K562 (cell line): ENCODE data around the gene GCN1. TPM values are rescaled to one million over a fixed set of nuclear protein-coding genes. Genes with fewer than 3 reads are reported as not detected.

ENCODE experiments used
- CTBP1 ChIP-seq: fragments of 450-650 bp; IDR thresholded peaks from 2 replicates; pipeline ENCODE4 v1.6.1; 2016; ENCODE audit warnings: borderline replicate concordance
- DDX20 ChIP-seq: fragments of 450-650 bp; IDR thresholded peaks from 2 replicates; pipeline ENCODE4 v1.6.1; 2016; ENCODE audit warnings: missing genetic modification characterization, low read depth, mild to moderate bottlenecking, missing compliant biosample characterization, moderate library complexity
- EP300 ChIP-seq: IDR thresholded peaks from 2 replicates; pipeline ENCODE4 v1.6.1; 2012; ENCODE audit warnings: low read length, improper control_type of control experiment
- ESRRB ChIP-seq: fragments of 250-450 bp; sonication (Bioruptor Pico); IDR thresholded peaks from 2 replicates; pipeline ENCODE4 v1.5.0; 2020; ENCODE audit warnings: mild to moderate bottlenecking, moderate library complexity, borderline replicate concordance
- ETV6 ChIP-seq, 3 experiments: fragments of 150-350 bp in 1 of 3; sonication (generic) in 1 of 3; formaldehyde crosslinking in 1 of 3; IDR thresholded peaks; 2 replicates each; pipeline versions ENCODE4 v1.6.1 to v1.8.0; 2014 to 2022; ENCODE audit warnings: borderline replicate concordance in 2 of 3, low read depth in 2 of 3, antibody characterized with exemption in 1 of 3, low read length in 1 of 3, mild to moderate bottlenecking in 1 of 3, missing genetic modification reagents in 1 of 3
- HDAC2 ChIP-seq: fragments of 450-650 bp; IDR thresholded peaks from 2 replicates; pipeline ENCODE4 v1.6.1; 2016; ENCODE audit warnings: mild to moderate bottlenecking
- LARP7 ChIP-seq: fragments of 450-650 bp; IDR thresholded peaks from 2 replicates; pipeline ENCODE4 v1.6.1; 2016
- LEF1 ChIP-seq: fragments of 450-650 bp; IDR thresholded peaks from 2 replicates; pipeline ENCODE4 v1.6.1; 2016; ENCODE audit warnings: mild to moderate bottlenecking
- MBD2 ChIP-seq: sonication (generic); IDR thresholded peaks from 2 replicates; pipeline ENCODE4 v1.6.1; 2016; ENCODE audit warnings: low read depth, borderline replicate concordance
- MYC ChIP-seq, 2 experiments: fragments of 250-450 bp in 1 of 2; sonication (Bioruptor Pico) in 1 of 2; IDR thresholded peaks; 2 replicates each; pipeline versions ENCODE4 v1.5.1 to v1.6.1; 2012 to 2021; ENCODE audit warnings: low read depth in 2 of 2, borderline replicate concordance in 1 of 2, improper control_type of control experiment in 1 of 2, low read length in 1 of 2, mild to moderate bottlenecking in 1 of 2, moderate library complexity in 1 of 2
- NFIX ChIP-seq: fragments of 250-450 bp; sonication (Bioruptor Pico); IDR thresholded peaks from 2 replicates; pipeline ENCODE4 v1.4.0; 2020; ENCODE audit warnings: low read depth, mild to moderate bottlenecking, moderate library complexity
- TBL1XR1 ChIP-seq, 2 experiments: IDR thresholded peaks; 2 replicates each; pipeline ENCODE4 v1.6.1; 2012; ENCODE audit warnings: improper control_type of control experiment in 2 of 2, low read length in 2 of 2, mild to moderate bottlenecking in 1 of 2
- TEAD4 ChIP-seq, 2 experiments: sonication (generic) in 1 of 2; formaldehyde crosslinking in 1 of 2; IDR thresholded peaks; 2 replicates each; pipeline versions ENCODE4 v1.6.1 to v1.8.0; 2012 to 2022; ENCODE audit warnings: borderline replicate concordance in 1 of 2, inconsistent platforms in 1 of 2, low read length in 1 of 2, mild to moderate bottlenecking in 1 of 2, missing genetic modification reagents in 1 of 2
- VEZF1 ChIP-seq: fragments of 200-800 bp; sonication (Bioruptor generic); IDR thresholded peaks from 2 replicates; pipeline ENCODE4 v1.6.1; 2017; ENCODE audit warnings: missing genetic modification characterization, missing compliant biosample characterization
- ZNF395 ChIP-seq: fragments of 200-800 bp; sonication (Bioruptor generic); IDR thresholded peaks from 2 replicates; pipeline ENCODE4 v1.6.1; 2017; ENCODE audit warnings: missing genetic modification characterization, missing compliant biosample characterization
- ZNF780A ChIP-seq: fragments of 250-450 bp; sonication (Bioruptor Pico); IDR thresholded peaks from 2 replicates; pipeline ENCODE4 v1.5.0; 2021; ENCODE audit warnings: mild to moderate bottlenecking
- polyA plus RNA-seq, 8 experiments: library from polyadenylated mRNA; depleted of rRNA in 4 of 8; stranded (reverse) in 5 of 8; unstranded in 3 of 8; fragments of >200 nt; fragmentation: Nextera tagmentation in 2 of 8; fragmentation: Illumina TruSeq in 1 of 8; extraction: Ambion mirVana in 2 of 8; extraction: Trizol in 1 of 8; gene quantifications; 2 replicates each; pipeline versions ENCODE4 v1.2.1 to v1.2.3, GENCODE V29; 2011 to 2014; ENCODE audit warnings: inconsistent platforms in 1 of 8, missing spikeins in 1 of 8
- total RNA-seq, 7 experiments: library from RNA; depleted of rRNA in 6 of 7; stranded (reverse); fragments of >200 nt in 6 of 7; fragmentation: Illumina TruSeq in 2 of 7; extraction: Trizol in 2 of 7; gene quantifications; 2 replicates each; pipeline versions ENCODE4 v1.2.1 to v1.2.3, GENCODE V29; 2011 to 2021; ENCODE audit warnings: low replicate concordance in 1 of 7
- TF ChIP-seq, protein P1 (sequence below): fragments of 450-650 bp; IDR thresholded peaks from 2 replicates; pipeline ENCODE4 v1.6.1; 2016; ENCODE audit warnings: antibody characterized with exemption

GCN1 gene
- total and polyA plus RNA-seq, 9 of the 15 experiments (the other 6 are each of a cell fraction or from before 2014, with no cell fraction given) = 11.9 to 190 (median 51.7) TPM

- TF ChIP-seq NFIX (CRISPR knock-in tag) (peak; percentile 62; the same call in 1 of the 2 replicates), CTBP1 (peak; percentile 85), ZNF395 (CRISPR knock-in tag) (peak; percentile 11; the same call in 1 of the 2 replicates), DDX20 (tag) (no peak), TEAD4 (IDR thresholded peaks at IDR 0.05; ENCODE audit: low read length) (peak; percentile 91), TEAD4 (CRISPR knock-in tag; IDR thresholded peaks at IDR 0.05; ENCODE audit: borderline replicate concordance) (no peak), ETV6 (IDR thresholded peaks at IDR 0.05; ENCODE audit: borderline replicate concordance in 1 of 2, low read depth in 2 of 2, low read length in 1 of 2) (peak in 1 of 2 experiments; percentile 59; a peak in 1 of 4 replicates), ETV6 (CRISPR knock-in tag; IDR thresholded peaks at IDR 0.05; ENCODE audit: borderline replicate concordance) (no peak), EP300 (peak; percentile 81; the same call in 1 of the 2 replicates), ESRRB (no peak), TBL1XR1 (IDR thresholded peaks at IDR 0.05; ENCODE audit: low read length in 2 of 2) (peak in 1 of 2 experiments; percentile 73; a peak in 2 of 4 replicates), MYC (IDR thresholded peaks at IDR 0.05; ENCODE audit: low read depth, low read length) (0 out of 2 replicates have a peak, but pooled peaks have one; percentile 18), MYC (CRISPR knock-in tag; IDR thresholded peaks at IDR 0.05; ENCODE audit: borderline replicate concordance, low read depth) (no peak), VEZF1 (CRISPR knock-in tag) (peak; percentile 70), MBD2 (peak; percentile 35; the same call in 1 of the 2 replicates), LEF1 (peak; percentile 76), LARP7 (no peak), HDAC2 (0 out of 2 replicates have a peak, but pooled peaks have one; percentile 13), ZNF780A (CRISPR knock-in tag) (no peak)
- TF ChIP-seq, protein P1, sequence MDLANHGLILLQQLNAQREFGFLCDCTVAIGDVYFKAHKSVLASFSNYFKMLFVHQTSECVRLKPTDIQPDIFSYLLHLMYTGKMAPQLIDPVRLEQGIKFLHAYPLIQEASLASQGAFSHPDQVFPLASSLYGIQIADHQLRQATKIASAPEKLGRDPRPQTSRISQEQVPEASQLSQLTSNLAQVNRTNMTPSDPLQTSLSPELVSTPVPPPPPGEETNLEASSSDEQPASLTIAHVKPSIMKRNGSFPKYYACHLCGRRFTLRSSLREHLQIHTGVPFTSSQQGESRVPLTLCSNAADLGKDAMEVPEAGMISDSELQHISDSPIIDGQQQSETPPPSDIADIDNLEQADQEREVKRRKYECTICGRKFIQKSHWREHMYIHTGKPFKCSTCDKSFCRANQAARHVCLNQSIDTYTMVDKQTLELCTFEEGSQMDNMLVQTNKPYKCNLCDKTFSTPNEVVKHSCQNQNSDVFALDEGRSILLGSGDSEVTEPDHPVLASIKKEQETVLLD = peak; percentile 8; the same call in 1 of the 2 replicates
These were observed 34.6 kb upstream of the GCN1 start (continued) for GRCh38 chr12:120229071-120229486.
